PFSK-1 (cell line): ENCODE results near the gene CEP112.

Experiments
- FOXP2 ChIP-seq: optimal IDR thresholded peaks from 2 replicates; pipeline ENCODE3; 2011; ENCODE audit warnings: borderline replicate concordance, control low read depth, inconsistent platforms; ENCODE audit not compliant: insufficient read depth; ENCODE audit errors: extremely low read length, extremely low read depth
- POLR2AphosphoS5 ChIP-seq: IDR thresholded peaks from 2 replicates; pipeline ENCODE4 v1.6.1; 2012; ENCODE audit warnings: low read depth, mild to moderate bottlenecking, control low read depth, low read length, moderate library complexity
- REST ChIP-seq, 2 experiments: IDR thresholded peaks; 2 replicates each; pipeline versions ENCODE4 v1.6.1 to v1.8.0; 2011 to 2012; ENCODE audit warnings: low read depth in 2 of 2, low read length in 2 of 2, control low read depth in 1 of 2, inconsistent platforms in 1 of 2, mild to moderate bottlenecking in 1 of 2, moderate library complexity in 1 of 2; ENCODE audit not compliant: insufficient read depth in 1 of 2
- SIN3A ChIP-seq: IDR thresholded peaks from 2 replicates; pipeline ENCODE4 v1.6.1; 2012; ENCODE audit warnings: mild to moderate bottlenecking, low read length, moderate library complexity, borderline replicate concordance; ENCODE audit not compliant: insufficient read depth
- TAF1 ChIP-seq: IDR thresholded peaks from 2 replicates; pipeline ENCODE4 v1.6.1; 2012; ENCODE audit warnings: low read length, control low read depth, borderline replicate concordance; ENCODE audit not compliant: insufficient read depth

Gene CEP112

GRCh38 chr17:66220079-66220835 lies 28.3 kb upstream of the CEP112 start:
- TF ChIP-seq REST (IDR thresholded peaks at IDR 0.05; ENCODE audit: insufficient read depth in 1 of 2, low read depth in 2 of 2, low read length in 2 of 2) (no peak), POLR2AphosphoS5 (no peak)

- TF ChIP-seq SIN3A: no peak
- TF ChIP-seq FOXP2: no peak
- no peak for TF ChIP-seq POLR2AphosphoS5
- TF ChIP-seq REST (IDR thresholded peaks at IDR 0.05; ENCODE audit: insufficient read depth in 1 of 2, low read depth in 2 of 2, low read length in 2 of 2): no peak
- TF ChIP-seq TAF1: no peak
Measured at GRCh38 chr17:66215529-66215911, 23.6 kb upstream of the CEP112 start.

GRCh38 chr17:66214884-66215528 lies 23.1 kb upstream of the CEP112 start:
- TF ChIP-seq POLR2AphosphoS5 (no peak), TAF1 (no peak), SIN3A (no peak), REST (IDR thresholded peaks at IDR 0.05; ENCODE audit: insufficient read depth in 1 of 2, low read depth in 2 of 2, low read length in 2 of 2) (no peak), FOXP2 (no peak)

- TF ChIP-seq REST (IDR thresholded peaks at IDR 0.05; ENCODE audit: insufficient read depth in 1 of 2, low read depth in 2 of 2, low read length in 2 of 2): no peak
- TF ChIP-seq POLR2AphosphoS5: no peak
- no peak for TF ChIP-seq SIN3A
- no peak for TF ChIP-seq TAF1
- no peak for TF ChIP-seq FOXP2
Measured at GRCh38 chr17:66211047-66211810, 19.3 kb upstream of the CEP112 start.
